ENCODE results near the gene CPNE5. TPM values are rescaled to one million over a fixed set of nuclear protein-coding genes. Genes with fewer than 3 reads are reported as not detected.

Gene CPNE5
- polyA plus RNA-seq, 1 donor (not counting 4 experiments of a cell fraction or from before 2014, with no cell fraction given): 0.05 TPM

DNA sequence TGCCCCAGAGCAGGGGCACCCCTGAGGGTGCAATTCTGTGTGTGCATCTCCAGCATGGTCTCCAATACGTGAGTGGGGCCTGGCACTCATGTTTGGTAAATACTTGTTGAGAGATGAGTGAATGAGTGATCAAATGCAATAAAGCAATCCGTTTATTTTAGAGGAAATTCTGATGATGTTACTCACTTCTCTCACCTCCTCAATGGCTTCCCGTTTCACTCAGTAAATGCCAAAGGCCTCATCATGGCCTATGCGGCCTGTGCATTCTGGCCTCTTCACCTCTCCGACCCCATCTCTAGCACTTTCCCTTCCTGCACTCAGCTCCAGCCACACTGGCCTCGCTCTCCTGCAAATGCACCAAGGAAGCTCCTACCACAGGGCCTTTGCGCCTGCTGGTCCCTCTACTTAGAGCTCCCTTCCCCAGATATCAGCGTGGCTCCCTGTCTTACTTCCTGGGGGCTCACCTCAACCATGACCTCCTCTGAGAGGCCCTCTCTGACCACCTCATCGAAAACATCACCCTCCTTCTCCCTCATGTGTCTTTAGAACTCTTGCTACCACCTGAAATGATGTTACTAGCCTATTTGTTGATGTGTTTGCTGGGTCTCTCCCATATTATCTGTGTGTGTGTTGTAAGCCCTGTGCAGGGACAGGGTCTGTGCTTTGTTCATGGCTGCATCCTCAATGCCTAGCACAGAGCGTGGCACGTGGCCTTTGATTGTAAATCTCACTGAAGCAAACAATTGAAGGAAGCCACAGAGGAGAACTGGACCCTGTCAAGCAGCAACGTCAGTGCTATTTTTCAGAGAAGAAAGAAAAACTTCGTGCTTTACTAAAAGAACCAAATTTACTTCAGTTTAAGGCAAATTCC, 99.1 kb downstream of the CPNE5 start:
- peaks cover 15% of the 10 kb centered on the region for H3K4me1 ChIP-seq (ENCODE audit: control insufficient read depth, extremely low read depth, insufficient read depth, low read length)
- no peak for TF ChIP-seq EZH2 (IDR thresholded peaks at IDR 0.05; ENCODE audit: low read length)
- TF ChIP-seq, protein P1, sequence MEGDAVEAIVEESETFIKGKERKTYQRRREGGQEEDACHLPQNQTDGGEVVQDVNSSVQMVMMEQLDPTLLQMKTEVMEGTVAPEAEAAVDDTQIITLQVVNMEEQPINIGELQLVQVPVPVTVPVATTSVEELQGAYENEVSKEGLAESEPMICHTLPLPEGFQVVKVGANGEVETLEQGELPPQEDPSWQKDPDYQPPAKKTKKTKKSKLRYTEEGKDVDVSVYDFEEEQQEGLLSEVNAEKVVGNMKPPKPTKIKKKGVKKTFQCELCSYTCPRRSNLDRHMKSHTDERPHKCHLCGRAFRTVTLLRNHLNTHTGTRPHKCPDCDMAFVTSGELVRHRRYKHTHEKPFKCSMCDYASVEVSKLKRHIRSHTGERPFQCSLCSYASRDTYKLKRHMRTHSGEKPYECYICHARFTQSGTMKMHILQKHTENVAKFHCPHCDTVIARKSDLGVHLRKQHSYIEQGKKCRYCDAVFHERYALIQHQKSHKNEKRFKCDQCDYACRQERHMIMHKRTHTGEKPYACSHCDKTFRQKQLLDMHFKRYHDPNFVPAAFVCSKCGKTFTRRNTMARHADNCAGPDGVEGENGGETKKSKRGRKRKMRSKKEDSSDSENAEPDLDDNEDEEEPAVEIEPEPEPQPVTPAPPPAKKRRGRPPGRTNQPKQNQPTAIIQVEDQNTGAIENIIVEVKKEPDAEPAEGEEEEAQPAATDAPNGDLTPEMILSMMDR (optimal IDR thresholded peaks at IDR 0.05 in 1 of 3, IDR thresholded peaks at IDR 0.05 in 1 of 3, conservative IDR thresholded peaks at IDR 0.05 in 1 of 3; ENCODE audit: extremely low read depth in 1 of 3, insufficient read depth in 2 of 3, low read length in 3 of 3): no peak
- FAIRE-seq: no peak

GRCh38 chr6:36738108-36738507, 101.1 kb downstream of the CPNE5 start:
- dilution Hi-C loops (cut with MboI; ENCODE audit: extremely low pct_ligation_motif_present, low sequenced_read_pairs): no loop called here

More for the DNA sequence above, 99.1 kb downstream of the CPNE5 start:
- no peak for DNase-seq (ENCODE audit: low read depth, low spot score)
- no peaks in the 10 kb centered on the region for H3K9me1 ChIP-seq (ENCODE audit: control insufficient read depth, extremely low read depth, insufficient read depth, low read length)
- no peaks in the 10 kb centered on the region for H3K79me2 ChIP-seq (ENCODE audit: control insufficient read depth, insufficient read depth, low read length)
- dilution Hi-C loops (cut with MboI; ENCODE audit: extremely low pct_ligation_motif_present, low sequenced_read_pairs): no loop called here
- H3K4me3 ChIP-seq (ENCODE audit: control insufficient read depth in 2 of 3, extremely low read depth in 1 of 3, insufficient read depth in 2 of 3, low read depth in 1 of 3, low read length in 3 of 3): no peak overlapping the region
- H3K27ac ChIP-seq (ENCODE audit: control insufficient read depth, insufficient read depth, low read length): no peak overlapping the region
- no peaks in the 10 kb centered on the region for H3K27me3 ChIP-seq (ENCODE audit: control insufficient read depth, extremely low read depth, insufficient read depth, low read length)
- no peak overlapping the region for H2AFZ ChIP-seq (ENCODE audit: control insufficient read depth, low read length)
- H3K4me2 ChIP-seq (ENCODE audit: control insufficient read depth, extremely low read depth, insufficient read depth, low read depth, low read length): no peak overlapping the region
- no peaks in the 10 kb centered on the region for H3K9me3 ChIP-seq (ENCODE audit: control insufficient read depth, low read depth, low read length)
- H4K20me1 ChIP-seq (ENCODE audit: control insufficient read depth, extremely low read depth, insufficient read depth, low read length): no peaks in the 10 kb centered on the region
- H3K9ac ChIP-seq (ENCODE audit: control insufficient read depth, extremely low read depth, insufficient read depth, low read length): no peak overlapping the region
- no peaks in the 10 kb centered on the region for H3K36me3 ChIP-seq (ENCODE audit: control insufficient read depth in 2 of 2, extremely low read depth in 1 of 2, insufficient read depth in 2 of 2, low read length in 2 of 2)

More at GRCh38 chr6:36738108-36738507, 101.1 kb downstream of the CPNE5 start:
- no peaks in the 10 kb centered on the region for H3K79me2 ChIP-seq (ENCODE audit: control insufficient read depth, insufficient read depth, low read length)
- H3K9ac ChIP-seq (ENCODE audit: control insufficient read depth, extremely low read depth, insufficient read depth, low read length): no peak overlapping the region
- H3K4me2 ChIP-seq (ENCODE audit: control insufficient read depth, extremely low read depth, insufficient read depth, low read depth, low read length): no peak overlapping the region
- H3K27ac ChIP-seq (ENCODE audit: control insufficient read depth, insufficient read depth, low read length): no peak overlapping the region
- no peaks in the 10 kb centered on the region for H4K20me1 ChIP-seq (ENCODE audit: control insufficient read depth, extremely low read depth, insufficient read depth, low read length)
- FAIRE-seq (no peak), DNase-seq (ENCODE audit: low read depth, low spot score) (no peak)
- H2AFZ ChIP-seq (ENCODE audit: control insufficient read depth, low read length): no peak overlapping the region
- H3K27me3 ChIP-seq (ENCODE audit: control insufficient read depth, extremely low read depth, insufficient read depth, low read length): no peaks in the 10 kb centered on the region
- H3K4me3 ChIP-seq (ENCODE audit: control insufficient read depth in 2 of 3, extremely low read depth in 1 of 3, insufficient read depth in 2 of 3, low read depth in 1 of 3, low read length in 3 of 3): no peak overlapping the region
- H3K9me3 ChIP-seq (ENCODE audit: control insufficient read depth, low read depth, low read length): no peaks in the 10 kb centered on the region
- H3K36me3 ChIP-seq (ENCODE audit: control insufficient read depth in 2 of 2, extremely low read depth in 1 of 2, insufficient read depth in 2 of 2, low read length in 2 of 2): no peaks in the 10 kb centered on the region
- TF ChIP-seq, protein P1 (optimal IDR thresholded peaks at IDR 0.05 in 1 of 3, IDR thresholded peaks at IDR 0.05 in 1 of 3, conservative IDR thresholded peaks at IDR 0.05 in 1 of 3; ENCODE audit: extremely low read depth in 1 of 3, insufficient read depth in 2 of 3, low read length in 3 of 3): no peak
- TF ChIP-seq EZH2 (IDR thresholded peaks at IDR 0.05; ENCODE audit: low read length): no peak
- H3K4me1 ChIP-seq (ENCODE audit: control insufficient read depth, extremely low read depth, insufficient read depth, low read length): peaks cover 11% of the 10 kb centered on the region
- H3K9me1 ChIP-seq (ENCODE audit: control insufficient read depth, extremely low read depth, insufficient read depth, low read length): no peaks in the 10 kb centered on the region

All from keratinocyte (primary cell).